T-helper 1 cell treated with Interleukin-12 subunit alpha and Interleukin-12 subunit beta and Interleukin-4 antibody, amounts not matched to agents 30 μg/mL and 1 μg/mL, for 36 hours (primary cell): ENCODE measurements around the gene INPP5A.

Experiments used
- H3K27ac Mint-ChIP-seq: one replicate; pipeline ENCODE4 v1.8.0; 2021; ENCODE audit warnings: mild to moderate bottlenecking, mixed read lengths
- H3K27me3 Mint-ChIP-seq: one replicate; pipeline ENCODE4 v1.8.0; 2021; ENCODE audit warnings: low read depth, mixed read lengths
- H3K36me3 Mint-ChIP-seq: one replicate; pipeline ENCODE4 v1.8.0; 2021; ENCODE audit warnings: low read depth, mixed read lengths
- H3K4me1 Mint-ChIP-seq: one replicate; pipeline ENCODE4 v1.8.0; 2021; ENCODE audit warnings: low read depth, mixed read lengths
- H3K4me3 Mint-ChIP-seq: one replicate; pipeline ENCODE4 v1.8.0; 2021; ENCODE audit warnings: mild to moderate bottlenecking, moderate library complexity, mixed read lengths
- H3K9me3 Mint-ChIP-seq: one replicate; pipeline ENCODE4 v1.8.0; 2021; ENCODE audit warnings: mixed read lengths

Gene INPP5A

GRCh38 chr10:132828681-132829080, 291.1 kb downstream of the INPP5A start:
- no peaks in the 10 kb centered on the region for H3K27me3 Mint-ChIP-seq
- H3K4me1 Mint-ChIP-seq, result no peaks in the 10 kb centered on the region
- H3K27ac Mint-ChIP-seq, result no peak overlapping the region
- H3K36me3 Mint-ChIP-seq, result no peaks in the 10 kb centered on the region
- H3K4me3 Mint-ChIP-seq, result no peak overlapping the region
- peaks cover 9% of the 10 kb centered on the region for H3K9me3 Mint-ChIP-seq

DNA sequence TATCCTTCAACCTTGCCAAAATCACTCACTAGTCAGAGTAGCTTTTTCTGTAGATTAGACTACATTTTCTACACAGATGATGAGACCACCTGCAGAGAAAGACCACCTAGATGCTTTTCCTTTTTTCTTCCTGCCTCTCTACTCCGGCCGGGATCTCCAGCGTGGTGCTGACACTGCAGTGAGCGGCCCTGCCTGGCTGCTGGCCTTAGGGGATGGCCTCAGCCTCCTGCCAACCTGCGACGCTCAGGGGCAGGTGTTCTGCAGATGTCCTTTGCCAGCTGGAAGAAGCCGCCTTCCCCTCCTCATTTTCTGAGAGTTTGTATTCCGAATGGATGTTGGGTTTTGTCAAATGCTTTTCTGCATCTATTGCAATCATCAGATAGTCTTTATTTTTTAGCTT, 291.8 kb downstream of the INPP5A start:
- Mint-ChIP-seq H3K4me3 (no peak overlapping the region), H3K36me3 (no peaks in the 10 kb centered on the region), H3K27me3 (no peaks in the 10 kb centered on the region), H3K27ac (no peak overlapping the region), H3K4me1 (no peaks in the 10 kb centered on the region), H3K9me3 (peaks cover 9% of the 10 kb centered on the region)

DNA sequence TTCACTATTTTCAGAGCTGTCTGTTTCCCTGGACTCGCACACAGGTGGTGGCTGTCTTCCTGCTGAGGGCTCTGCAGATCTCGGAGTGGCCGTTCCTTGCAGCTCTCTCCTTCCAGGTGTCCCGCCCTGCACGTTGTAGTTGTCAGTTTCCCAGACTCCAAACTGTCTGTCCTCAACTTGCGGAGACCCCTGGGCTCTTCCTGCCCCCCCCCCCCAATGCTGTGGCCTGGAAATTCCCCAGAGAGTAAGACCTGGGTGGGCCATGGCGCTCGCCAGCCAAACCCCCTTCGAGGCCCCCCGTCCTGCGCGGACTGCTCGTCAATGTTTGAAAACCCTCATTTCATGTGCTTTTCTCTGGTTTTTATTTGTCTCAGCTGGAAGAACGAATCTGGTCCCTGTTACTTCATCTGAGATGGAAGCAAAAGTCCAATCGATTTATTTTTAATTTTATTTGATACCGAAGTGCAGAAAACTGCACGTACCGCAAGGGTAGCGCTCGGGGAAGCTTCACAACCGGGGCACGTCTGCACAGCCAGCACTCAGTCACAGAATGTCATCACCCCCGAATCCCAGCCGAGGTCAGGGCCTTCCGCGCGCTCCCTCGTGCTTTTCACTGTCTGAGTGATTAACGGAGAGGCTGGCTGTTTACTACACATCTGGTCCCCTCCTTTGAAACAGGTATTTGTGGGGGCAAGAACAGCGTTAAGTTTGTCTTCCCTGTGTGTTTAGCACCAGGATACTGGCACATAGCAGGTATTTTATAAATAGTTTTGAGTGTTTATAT, 294.8 kb downstream of the INPP5A start:
- no peaks in the 10 kb centered on the region for H3K36me3 Mint-ChIP-seq

More for the DNA sequence above, 294.8 kb downstream of the INPP5A start:
- no peaks in the 10 kb centered on the region for H3K27me3 Mint-ChIP-seq
- H3K4me3 Mint-ChIP-seq, result no peak overlapping the region
- H3K9me3 Mint-ChIP-seq, result peaks cover 11% of the 10 kb centered on the region
- H3K4me1 Mint-ChIP-seq, result no peaks in the 10 kb centered on the region
- H3K27ac Mint-ChIP-seq, result no peak overlapping the region
